RWPE1 (cell line): Measurements from ENCODE around the gene PLTP.
"Not testable (repeated sequence)": the region's sequence is repeated elsewhere in the genome, so short reads cannot be mapped to it uniquely, and the experiment has no call there.

ENCODE experiments used
- CTCF ChIA-PET: fragments of 350-600 bp; sonication (Branson Sonifier 250); formaldehyde crosslinking; extraction: SDS; loops from one replicate; lab custom pipeline; 2021; lab: Yijun Ruan, JAX
- POLR2A ChIA-PET: fragments of 400-600 bp; formaldehyde crosslinking; extraction: SDS; loops from one replicate; lab custom pipeline; 2020; ENCODE audit warnings: antibody characterized with exemption; ENCODE audit not compliant: low non-redundant PET; lab: Yijun Ruan, JAX
- DNase-seq: peaks from one replicate; pipeline ENCODE4 v3.0.0; 2012; ENCODE audit warnings: low spot score
- H3K27ac ChIP-seq: fragments of 450-650 bp; 2 replicates; pipeline ENCODE4 v1.5.1; 2017
- TF ChIP-seq, protein P1 (sequence below): fragments of 450-650 bp; conservative IDR thresholded peaks from 2 replicates; pipeline ENCODE4 v1.5.1; 2017; ENCODE audit warnings: low read depth, mild to moderate bottlenecking

The PLTP gene, protein sequence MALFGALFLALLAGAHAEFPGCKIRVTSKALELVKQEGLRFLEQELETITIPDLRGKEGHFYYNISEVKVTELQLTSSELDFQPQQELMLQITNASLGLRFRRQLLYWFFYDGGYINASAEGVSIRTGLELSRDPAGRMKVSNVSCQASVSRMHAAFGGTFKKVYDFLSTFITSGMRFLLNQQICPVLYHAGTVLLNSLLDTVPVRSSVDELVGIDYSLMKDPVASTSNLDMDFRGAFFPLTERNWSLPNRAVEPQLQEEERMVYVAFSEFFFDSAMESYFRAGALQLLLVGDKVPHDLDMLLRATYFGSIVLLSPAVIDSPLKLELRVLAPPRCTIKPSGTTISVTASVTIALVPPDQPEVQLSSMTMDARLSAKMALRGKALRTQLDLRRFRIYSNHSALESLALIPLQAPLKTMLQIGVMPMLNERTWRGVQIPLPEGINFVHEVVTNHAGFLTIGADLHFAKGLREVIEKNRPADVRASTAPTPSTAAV

DNA sequence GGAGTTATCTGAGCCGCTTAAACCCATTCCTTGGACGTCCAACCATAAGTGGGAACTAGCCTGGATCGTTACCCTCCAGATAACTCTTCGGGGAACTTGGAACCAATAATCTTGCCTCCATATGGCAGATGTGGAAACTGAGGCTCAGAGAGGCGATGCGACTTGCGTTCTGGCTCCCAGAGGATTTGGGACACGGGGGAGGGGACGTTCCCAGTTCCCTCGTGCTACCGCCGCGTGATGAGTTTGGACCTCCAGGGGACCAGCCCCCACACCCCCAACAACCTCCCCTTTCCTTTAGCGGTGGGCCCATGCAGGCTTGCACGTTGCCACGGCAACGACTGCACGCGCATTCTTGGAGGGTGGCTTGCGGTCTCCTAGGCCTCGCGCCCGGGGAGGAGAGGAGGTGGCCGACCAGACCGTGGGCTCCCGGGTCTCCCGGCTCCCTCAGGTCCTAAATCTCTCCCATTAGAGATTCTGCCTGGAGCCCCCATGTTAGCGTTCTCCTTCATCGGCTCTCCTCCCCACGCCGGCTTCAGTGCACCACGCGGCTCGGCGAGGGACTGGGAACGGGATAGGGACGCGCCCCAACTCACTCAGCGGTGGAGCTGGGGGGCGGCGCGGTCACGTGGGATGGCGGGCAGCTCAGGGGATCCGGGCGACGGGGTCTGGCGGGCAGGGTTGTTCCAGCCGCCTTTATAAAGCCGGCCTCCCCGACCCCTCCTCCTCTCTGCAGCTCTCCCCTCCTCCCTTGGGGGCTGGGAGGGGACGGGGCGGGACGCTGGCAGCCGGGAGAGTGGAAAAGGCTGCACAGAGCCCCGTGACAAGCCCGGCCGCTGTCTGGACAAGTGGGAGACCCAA lies at the start of gene PLTP:
TSS of gene PLTP (minus strand) at position 670 of the 858 bp plus-strand sequence. CDS start 703 bp downstream, outside the sequence.
- ChIA-PET POLR2A (no interaction called here), CTCF (no interaction called here)
- DNase-seq: no peak
- peak within 1 kb of the TSS; percentile 79 for H3K27ac ChIP-seq
- TF ChIP-seq, protein P1, sequence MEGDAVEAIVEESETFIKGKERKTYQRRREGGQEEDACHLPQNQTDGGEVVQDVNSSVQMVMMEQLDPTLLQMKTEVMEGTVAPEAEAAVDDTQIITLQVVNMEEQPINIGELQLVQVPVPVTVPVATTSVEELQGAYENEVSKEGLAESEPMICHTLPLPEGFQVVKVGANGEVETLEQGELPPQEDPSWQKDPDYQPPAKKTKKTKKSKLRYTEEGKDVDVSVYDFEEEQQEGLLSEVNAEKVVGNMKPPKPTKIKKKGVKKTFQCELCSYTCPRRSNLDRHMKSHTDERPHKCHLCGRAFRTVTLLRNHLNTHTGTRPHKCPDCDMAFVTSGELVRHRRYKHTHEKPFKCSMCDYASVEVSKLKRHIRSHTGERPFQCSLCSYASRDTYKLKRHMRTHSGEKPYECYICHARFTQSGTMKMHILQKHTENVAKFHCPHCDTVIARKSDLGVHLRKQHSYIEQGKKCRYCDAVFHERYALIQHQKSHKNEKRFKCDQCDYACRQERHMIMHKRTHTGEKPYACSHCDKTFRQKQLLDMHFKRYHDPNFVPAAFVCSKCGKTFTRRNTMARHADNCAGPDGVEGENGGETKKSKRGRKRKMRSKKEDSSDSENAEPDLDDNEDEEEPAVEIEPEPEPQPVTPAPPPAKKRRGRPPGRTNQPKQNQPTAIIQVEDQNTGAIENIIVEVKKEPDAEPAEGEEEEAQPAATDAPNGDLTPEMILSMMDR: no peak

DNA sequence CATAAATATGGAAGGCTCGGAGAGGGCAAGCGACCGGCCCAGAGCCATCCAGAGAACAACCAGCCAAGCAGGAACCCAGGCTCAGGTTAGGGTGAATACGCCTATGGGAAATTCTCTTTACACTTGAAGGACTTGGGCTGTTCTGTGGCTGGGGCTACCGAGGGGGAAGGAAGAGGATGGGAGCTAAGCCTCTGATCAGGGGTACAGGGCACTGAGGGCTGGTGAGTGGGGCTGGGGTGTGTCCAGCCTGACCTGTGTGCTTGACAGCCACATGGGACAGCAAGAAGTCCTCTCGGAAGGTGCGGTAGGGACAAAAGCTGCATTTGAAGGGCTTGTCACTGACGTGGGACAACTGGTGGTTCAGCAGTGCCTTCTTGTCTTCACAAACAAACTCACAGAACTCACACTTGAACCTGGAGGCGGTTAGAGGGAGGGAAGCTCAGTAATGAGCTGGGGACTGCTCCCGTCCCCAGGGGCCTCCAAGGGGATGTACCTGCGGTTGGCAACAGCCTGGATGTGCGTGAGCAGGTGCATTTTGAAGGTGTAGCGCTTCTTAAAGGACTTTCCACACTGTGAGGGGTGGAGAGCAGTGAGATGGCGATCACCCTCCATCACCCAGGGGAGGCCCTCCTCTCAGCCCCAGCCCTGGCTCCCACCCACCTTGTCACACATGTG lies 48.1 kb upstream of the PLTP start:
- ChIA-PET CTCF (interaction anchor here (0.8 to 2.5 kb wide), 3 partner anchors 10 to 54 kb away, joined by 3 to 15 read pairs (median 9); no protein-coding TSS in a partner anchor), POLR2A (no interaction called here)
- DNase-seq: no peak
- peak overlapping the region; percentile 18 for H3K27ac ChIP-seq
- TF ChIP-seq, protein P1: no peak

DNA sequence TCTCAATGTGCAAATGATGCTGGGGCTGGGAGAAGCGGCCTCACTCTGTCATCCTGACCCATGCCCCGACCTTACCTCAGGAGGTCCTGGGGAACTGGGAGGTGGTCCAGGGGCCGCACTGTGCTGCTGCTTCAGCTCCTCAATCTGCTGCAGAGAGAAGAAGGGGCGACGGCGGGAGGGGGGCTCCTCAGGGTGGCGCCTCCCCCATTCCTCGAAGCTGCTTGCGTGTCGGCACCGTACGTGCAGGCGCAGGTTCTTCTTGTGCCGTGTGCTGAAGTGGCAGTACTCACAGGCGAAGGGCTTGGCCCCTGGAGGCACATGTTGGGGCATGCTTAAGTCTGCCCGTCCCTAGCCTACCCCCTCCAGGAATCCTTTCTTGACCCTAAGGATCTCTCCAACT lies 47.2 kb upstream of the PLTP start:
- no peak for DNase-seq
- ChIA-PET POLR2A (interaction anchor here (0.5 to 0.7 kb wide), 2 partner anchors 11 to 12 kb away, joined by 3 to 12 read pairs; no protein-coding TSS in a partner anchor), CTCF (interaction anchor here (0.8 to 2.3 kb wide), 2 partner anchors 10 to 15 kb away, joined by 3 to 14 read pairs; no protein-coding TSS in a partner anchor)
- peak overlapping the region; percentile 18 for H3K27ac ChIP-seq
- TF ChIP-seq, protein P1: no peak

DNA sequence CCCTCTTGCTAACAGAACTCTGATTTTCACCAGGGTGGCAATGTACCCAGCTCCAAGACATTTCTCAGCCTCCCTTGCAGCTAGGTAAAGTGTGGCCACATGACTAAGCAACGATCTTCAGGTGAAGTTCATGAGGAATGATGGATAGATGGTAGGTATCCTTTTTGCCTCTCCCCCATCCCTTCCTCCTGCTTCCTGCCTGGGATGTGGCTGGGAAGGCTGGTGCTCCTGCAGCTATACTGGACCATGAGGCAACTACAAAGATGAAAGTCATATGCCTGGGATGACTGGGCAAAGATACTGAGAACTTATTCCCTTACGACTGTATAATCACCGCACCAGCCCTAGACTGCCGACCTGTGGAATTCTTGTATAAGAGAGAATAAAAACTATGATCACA lies 46.6 kb upstream of the PLTP start:
- CTCF ChIA-PET: interaction anchor here (0.6 to 2.3 kb wide), 4 partner anchors 11 to 493 kb away, joined by 3 to 14 read pairs (median 3); no protein-coding TSS in a partner anchor
- POLR2A ChIA-PET: no interaction called here
- H3K27ac ChIP-seq: no peak overlapping the region
- DNase-seq: no peak
- TF ChIP-seq, protein P1: no peak

DNA sequence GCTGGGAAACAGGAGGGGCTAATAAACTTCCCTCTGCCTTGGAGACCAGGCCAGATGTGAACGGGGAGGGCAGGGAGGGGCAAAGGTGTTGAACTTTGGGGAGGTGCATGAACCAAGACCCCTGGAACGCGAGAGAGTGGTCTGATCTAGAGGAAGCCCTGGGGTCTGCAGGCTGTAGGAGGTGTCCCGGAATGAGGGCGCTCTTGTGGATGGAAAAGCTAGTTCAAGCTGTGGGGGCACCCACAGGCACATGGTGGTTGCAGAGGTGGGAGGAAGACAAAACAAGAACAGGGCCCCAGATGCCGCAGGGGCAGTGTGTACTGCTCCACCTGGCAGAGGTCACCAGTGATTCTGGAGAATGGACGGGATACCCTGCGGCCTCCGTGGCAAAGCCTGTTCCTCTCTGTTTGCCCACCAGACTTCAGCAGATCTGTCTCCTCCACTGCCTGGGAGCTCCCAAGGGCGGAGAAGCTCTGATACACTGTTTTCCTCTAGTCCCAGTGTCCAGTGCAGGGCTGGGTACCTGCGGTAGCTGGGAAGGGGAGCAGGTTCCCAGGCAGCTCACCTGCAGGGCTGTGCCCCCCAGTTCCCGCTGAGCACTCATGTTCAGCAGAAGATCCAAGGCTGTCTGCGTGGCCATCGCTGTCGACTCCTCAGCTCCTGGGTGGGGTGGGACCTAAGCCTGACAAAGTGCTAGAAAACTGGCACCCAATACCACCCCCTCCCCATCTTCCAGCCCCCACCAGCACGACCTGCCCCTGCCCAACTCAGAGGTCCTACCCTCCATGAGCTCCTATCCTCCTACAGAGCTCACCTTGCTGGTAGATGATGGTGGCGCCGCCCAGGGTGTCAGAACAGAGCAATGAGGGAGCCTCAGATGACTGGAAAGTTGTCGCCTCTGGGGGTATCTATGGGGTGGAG lies 45.3 kb upstream of the PLTP start:
- ChIA-PET CTCF (interaction anchor here (0.5 to 2.3 kb wide), 3 partner anchors 12 to 445 kb away, joined by 3 to 14 read pairs (median 5); partner anchors contain the start of gene ZNF335), POLR2A (interaction anchor here (0.6 kb wide), 1 partner anchor 14 kb away, joined by 3 read pairs; no protein-coding TSS in a partner anchor)
- TF ChIP-seq, protein P1: no peak
- no peak for DNase-seq
- H3K27ac ChIP-seq: peak overlapping the region; percentile 36

DNA sequence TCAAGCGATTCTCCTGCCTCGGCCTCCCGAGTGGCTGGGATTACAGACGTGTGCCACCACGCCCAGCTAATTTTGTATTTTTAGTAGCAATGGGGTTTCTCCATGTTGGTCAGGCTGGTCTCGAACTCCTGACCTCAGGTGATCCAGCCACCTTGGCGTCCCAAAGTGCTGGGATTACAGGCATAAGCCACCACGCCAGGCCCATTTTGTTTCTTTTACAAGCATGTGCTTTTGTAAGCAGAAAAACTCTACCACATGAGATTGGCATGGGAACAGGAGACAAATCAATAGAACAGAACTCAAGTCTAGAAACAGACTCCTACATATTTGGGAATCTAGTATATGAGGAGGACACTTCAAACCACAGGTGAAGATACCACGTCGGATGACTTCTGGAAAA lies 44.4 kb upstream of the PLTP start:
- DNase-seq, H3K27ac ChIP-seq, POLR2A ChIA-PET, CTCF ChIA-PET: not testable (repeated sequence)
